GM18909 (cell line): ENCODE results near the gene ITGB3BP.
"Not testable (repeated sequence)": the region's sequence is repeated elsewhere in the genome, so short reads cannot be mapped to it uniquely, and the experiment has no call there.

Source experiments
- ATAC-seq: cut with Tn5 transposase; IDR thresholded peaks from one replicate; pipeline ENCODE4 v1.9.1; 2021; ENCODE audit warnings: mild to moderate bottlenecking; ENCODE audit not compliant: unreplicated experiment, poor library complexity

The ITGB3BP gene

DNA sequence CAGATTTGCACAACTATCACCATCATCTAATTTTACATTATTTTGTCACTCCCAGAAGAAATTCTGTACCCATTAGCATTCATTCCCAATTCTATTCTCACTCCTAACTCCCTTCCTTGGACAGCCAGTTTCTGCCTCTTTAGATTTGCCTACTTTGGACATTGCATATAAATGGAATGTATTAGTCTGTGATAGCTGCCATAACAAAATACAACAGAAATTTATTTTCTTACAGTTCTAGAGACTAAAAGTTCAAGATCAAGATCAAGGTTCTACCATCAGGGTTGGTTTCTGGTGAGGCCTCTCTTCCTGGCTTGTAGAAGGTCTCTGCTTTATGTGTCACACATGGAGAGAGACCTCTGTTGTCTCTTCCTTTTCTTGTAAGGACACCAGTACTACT, 93.7 kb downstream of the ITGB3BP start:
- no peak for ATAC-seq

DNA sequence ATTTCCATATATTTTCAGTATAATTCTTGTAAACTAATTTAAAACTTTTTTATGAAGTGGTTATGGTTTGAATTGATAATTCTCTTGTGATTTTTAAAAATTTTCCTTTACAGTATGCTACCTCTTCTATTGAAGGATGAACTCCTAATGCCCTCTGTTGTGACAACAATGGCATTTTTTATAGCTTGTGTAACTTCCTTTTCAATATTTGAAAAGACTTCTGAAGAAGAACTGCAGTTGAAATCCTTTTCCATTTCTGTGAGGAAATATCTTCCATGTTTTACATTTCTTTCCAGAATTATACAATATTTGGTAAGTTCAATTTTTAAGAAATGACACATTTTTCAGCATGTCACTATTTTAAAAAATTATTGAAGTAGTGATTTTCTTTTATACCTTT, 94.2 kb downstream of the ITGB3BP start:
- no peak for ATAC-seq

DNA sequence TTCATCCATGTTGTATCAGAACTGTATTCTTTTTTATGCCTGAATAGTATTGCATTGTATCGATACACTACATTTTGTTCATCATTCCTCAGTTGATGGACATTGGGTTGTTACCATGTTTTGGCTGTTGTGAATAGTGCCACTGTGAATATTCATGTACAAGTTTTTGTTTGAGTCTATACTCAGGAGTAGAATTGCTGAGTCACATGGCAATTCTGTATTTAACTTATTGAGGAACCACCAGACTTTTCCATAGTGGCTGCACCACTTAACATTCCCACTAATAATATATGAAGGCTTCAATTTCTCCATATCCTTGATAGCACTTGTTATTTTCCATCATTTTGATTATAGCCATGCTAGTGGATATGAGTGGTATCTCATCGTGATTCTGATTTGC, 99.4 kb downstream of the ITGB3BP start:
- ATAC-seq: no peak

DNA sequence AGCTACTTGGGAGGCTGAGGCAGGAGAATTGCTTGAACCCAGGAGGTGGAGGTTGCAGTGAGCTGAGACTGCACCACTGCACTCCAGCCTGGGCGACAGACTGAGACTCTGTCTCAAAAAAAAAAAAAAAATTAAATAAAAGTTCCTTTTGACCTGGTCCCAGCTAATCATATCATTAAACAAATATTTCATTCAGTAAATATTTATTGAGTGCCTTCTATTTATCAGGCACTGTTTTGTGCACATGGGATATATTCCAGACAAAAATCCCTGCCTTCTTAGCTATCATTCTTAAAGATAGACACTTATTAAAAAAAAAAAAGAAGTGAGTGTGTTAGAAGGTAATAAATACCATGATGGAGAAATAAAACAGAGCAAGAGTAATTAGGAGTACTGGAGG, 102.3 kb downstream of the ITGB3BP start:
- ATAC-seq: not testable (repeated sequence)

DNA sequence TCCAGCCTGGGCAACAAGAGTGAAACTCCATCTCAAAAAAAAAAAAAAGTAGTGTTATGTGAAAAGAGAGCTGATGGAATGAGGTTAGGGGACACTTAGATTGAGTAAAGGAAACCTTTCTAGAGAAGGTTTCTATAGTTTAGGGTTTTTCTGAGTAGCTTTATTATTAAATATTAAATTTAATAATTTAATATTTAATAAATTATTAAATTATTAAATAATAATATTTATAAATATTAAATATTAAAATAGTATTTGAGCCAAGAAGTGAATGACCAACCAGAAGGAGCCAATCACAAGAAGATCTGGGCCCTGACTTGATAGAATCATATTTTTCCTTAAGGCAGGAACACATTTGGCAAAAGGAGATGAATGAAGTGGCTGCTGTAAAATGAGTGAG, 104.9 kb downstream of the ITGB3BP start:
- ATAC-seq: no peak

DNA sequence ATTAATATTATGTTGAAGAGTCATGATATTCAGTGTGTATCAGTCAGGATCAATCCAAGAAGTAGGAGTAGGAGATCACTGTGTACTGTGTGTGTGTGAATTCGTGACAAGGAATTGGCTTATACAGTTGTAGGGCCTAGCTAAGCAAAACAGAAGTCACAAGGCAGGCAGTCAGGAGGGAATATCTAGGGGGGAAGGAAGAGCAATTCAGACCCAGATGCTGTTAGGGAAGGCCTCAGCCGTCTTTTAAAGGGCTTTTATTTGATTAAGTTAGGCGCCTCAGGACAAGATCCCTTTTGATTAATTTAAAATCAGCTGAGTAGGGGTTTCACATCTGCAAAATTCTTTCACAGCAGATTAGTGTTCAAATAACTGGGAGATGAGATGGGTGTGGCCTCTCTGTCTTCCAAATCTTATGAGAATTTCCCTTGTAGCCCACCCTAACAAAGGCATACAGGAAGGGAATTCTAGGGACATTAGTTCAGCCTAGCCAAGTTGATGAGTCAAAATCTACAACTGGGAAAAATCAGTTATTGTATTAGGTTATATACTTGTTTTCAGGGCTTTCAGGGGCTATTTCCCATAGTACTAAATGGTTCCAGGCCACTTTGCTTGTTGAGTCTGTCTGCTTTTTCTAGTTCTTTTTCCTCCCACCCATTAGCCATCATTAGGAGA, 108.2 kb downstream of the ITGB3BP start:
- ATAC-seq: no peak

DNA sequence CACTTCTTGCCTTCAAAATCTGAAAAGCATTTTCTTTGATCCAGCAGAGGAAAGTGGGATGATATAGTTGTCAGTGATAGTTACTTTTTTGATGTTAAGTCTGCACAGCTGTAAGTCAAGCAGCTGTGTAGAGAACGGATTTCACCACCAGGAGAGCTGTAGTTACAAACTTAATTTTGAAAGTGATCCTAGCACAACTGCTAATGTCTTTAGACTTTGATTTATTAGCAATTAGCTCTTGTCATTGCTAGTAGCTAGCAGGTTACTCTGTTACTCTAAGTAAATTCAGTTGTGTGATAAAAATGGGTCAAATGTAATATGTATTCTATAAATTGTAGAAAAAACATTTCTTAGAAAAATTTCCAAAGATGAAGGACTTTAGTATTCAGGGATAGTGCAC, 109.6 kb downstream of the ITGB3BP start:
- ATAC-seq: no peak

DNA sequence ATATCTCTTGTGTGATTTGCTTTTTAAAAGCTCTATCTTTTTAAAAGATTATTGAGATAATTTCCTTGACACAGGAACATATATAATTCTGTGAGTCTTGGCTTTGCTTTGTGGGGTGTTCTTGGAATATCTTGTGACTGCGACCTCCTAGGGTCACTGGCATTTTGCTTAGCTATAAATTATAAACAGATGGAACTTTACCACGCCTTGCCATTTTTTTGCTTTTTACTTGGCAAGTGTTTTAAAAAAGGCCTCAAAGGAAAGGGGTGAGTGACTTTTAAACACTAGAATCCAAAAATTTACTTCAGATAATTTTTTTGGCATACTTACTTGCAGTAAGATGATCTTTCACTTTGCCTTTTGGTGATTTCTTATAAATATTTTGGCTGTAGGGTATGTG, 112.0 kb downstream of the ITGB3BP start:
- no peak for ATAC-seq

DNA sequence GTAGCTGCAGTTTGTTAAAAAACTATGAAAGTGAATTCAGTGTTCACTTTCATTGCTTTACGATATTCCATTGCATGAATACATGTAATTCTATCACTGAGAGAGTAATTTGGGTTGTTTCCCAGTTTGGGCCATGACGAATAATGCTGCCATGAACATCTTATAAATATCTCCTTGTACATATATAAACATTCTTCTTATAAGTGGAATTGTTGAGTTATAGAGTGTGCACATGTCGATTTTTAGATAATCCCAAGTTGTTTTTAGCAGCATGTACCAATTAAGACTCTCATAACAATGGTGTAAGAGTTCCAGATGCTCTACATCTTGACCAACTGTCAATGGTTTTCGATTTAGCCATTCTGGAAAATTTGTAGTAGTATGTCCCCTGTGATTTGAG, 114.7 kb downstream of the ITGB3BP start:
- ATAC-seq: no peak

DNA sequence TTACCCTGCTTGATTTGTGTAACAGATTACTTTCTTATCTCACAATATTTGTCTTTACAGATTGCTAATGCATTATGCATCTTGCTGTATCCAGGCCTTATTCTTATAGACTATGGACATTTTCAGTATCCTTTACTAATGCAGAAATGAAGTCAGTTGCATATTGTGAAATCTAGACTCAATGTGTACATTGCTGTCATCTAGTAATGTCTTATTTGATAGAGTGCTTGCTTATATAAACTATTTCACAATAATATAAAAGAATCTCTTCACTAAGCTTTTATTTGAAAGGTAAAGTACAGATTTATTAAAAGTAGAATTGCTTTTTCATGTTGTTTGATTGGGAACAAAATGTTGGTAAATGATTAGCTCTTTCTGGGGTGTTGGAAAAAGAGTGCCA, 116.0 kb downstream of the ITGB3BP start:
- ATAC-seq: no peak

DNA sequence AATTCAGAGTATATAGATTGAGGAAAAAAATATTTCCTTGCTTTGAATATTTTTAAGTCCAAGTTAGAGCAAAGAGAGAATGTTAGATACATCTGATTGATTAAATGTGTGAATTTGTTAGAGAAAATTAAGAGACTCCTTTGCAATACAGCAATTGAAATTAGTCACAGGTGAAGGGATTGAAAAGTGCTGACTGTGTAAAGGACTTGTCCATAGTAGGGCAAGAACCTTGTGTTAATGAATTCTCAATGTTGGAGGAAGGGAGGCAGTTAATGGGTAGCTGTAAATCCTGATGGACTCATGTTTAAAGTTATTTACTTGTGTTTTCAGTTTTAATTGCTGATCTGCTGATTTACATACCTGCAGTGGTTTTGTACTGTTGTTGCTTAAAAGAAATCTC, 117.0 kb downstream of the ITGB3BP start:
- ATAC-seq: no peak

DNA sequence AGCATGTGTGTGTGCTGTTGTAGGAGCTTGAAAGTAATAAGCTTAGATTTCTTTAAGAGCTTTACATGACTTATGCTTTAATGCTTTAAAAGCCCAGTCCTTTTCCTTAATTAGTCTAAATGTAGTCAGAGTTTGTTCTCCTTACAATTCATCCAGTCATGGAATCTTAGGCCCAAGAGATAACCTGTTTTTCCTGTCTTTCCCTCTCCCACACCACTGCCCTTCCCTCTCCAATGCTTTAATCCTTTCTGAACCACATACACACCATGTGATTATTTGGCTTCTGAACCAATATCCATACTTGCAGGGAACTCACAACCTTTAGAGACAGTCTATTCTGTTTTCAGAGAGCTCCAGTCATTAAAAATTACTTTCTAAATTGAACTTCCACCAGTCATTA, 118.0 kb downstream of the ITGB3BP start:
- no peak for ATAC-seq

DNA sequence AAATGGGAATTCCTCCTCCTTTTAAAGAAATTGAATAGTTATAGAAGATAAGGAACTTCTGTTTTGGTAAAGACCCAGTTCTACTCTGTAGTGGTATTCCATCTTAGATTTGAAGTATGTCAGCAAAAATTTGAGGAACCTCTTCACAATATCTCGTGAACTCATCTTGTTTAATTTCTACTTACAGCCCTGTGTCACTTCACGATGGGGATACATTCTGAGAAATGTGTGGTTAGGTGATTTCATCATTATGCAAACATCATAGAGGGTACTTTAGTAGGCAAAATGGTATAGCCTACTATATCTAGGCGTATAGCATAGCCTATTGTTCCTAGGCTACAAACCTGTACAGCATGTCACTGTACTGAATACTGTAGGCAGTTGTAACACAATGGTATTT, 119.6 kb downstream of the ITGB3BP start:
- ATAC-seq: no peak

DNA sequence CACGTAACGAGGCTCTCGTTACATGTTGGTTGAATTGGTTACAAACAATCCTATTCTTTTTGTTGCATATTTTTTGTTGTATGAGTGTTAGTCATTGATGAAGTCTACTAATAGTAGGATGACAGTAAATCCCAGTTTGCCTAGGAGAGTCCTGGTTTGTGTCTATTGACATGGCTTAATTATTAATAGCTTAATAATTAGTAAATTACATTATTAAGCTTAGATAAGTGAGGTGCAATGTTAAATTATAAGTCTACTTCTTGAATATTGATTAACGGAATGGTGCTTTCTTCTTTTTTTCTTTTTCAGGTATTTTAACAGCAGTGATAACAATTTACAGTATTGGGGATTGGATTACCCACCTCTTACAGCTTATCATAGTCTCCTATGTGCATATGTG, 121.1 kb downstream of the ITGB3BP start:
- ATAC-seq: no peak
